GM12801 (cell line): ENCODE results near the gene NOL3.

Source experiments
- CTCF ChIP-seq: IDR thresholded peaks from one replicate; pipeline ENCODE4 v1.5.1; 2011; ENCODE audit warnings: control low read depth; ENCODE audit not compliant: insufficient read length; ENCODE audit errors: extremely low read depth

NOL3 gene

GRCh38 chr16:67190448-67191399 is 20.4 kb downstream of the NOL3 start:
- no peak for TF ChIP-seq CTCF

DNA sequence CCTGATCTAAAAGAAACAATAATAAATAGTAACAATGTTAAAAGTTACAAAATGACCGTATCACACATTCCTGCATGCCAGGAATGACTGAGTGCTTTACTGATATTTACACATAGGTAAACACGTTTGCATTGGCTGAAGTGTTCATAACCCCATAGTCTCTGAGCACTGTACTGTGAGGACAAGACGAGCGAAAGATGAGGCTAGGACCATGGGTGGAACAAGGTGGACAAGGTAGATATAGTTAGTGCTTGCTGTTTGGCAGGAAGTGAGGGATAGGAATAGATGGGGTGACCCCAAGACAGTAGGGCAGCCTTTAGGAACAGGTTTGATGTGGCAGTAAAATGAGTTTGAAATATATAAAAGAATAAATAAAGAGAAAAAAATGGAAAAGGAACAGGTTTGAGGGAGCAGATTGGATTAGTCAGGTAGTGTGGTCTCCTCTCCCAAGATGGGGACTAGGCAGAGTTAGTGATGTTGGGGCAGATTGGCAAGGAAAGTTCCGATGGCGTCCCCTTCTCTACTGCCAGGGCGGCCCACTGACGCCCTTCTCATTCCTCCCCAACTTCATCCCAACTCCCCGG is 21.2 kb downstream of the NOL3 start:
- TF ChIP-seq CTCF, result no peak

- no peak for TF ChIP-seq CTCF
Measured at GRCh38 chr16:67191995-67192681, 21.8 kb downstream of the NOL3 start, which contains the start of gene E2F4. TSS of gene E2F4 (plus strand) at chr16:67192155. CDS start at chr16:67192228, 73 bp downstream.

DNA sequence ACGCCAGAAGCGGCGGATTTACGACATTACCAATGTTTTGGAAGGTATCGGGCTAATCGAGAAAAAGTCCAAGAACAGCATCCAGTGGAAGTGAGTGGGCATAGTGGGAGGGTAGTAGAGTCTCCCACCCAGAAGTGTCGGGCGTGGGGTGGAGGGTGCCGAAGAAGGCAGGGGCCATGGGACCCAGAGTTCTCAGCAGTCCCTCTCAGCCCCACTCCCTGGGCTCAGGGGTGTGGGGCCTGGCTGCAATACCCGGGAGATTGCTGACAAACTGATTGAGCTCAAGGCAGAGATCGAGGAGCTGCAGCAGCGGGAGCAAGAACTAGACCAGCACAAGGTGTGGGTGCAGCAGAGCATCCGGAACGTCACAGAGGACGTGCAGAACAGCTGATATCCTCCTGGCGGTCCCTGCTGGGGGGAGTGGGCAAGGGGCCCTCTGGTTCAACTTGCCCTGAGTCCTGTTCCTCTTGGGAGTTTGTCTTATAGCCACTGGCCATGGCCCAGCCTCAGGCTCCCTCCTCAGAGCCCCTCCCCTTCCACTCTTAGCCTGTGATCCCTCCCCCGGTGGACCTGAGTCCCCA is 22.5 kb downstream of the NOL3 start:
- TF ChIP-seq CTCF, result no peak

GRCh38 chr16:67193536-67193935 is 23.2 kb downstream of the NOL3 start:
- TF ChIP-seq CTCF, result no peak

- no peak for TF ChIP-seq CTCF
Measured at GRCh38 chr16:67194260-67194659, 23.9 kb downstream of the NOL3 start.

DNA sequence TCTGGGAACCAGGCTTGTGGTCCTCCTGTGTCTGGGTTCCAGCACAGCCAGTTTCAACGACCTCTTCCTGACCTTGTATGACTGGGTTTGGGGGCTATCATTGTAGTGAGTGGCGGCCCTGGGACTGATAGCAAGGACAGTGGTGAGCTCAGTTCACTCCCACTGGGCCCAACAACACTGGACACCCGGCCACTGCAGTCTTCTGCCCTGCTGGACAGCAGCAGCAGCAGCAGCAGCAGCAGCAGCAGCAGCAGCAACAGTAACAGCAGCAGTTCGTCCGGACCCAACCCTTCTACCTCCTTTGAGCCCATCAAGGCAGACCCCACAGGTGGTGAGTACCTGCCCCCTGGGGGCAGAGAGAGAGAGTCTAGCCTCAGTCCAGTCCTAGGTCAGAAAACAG is 25.3 kb downstream of the NOL3 start:
- no peak for TF ChIP-seq CTCF
